ENCODE results near the gene DYDC2. TPM values are rescaled to one million over a fixed set of nuclear protein-coding genes. Genes with fewer than 3 reads are reported as not detected.

The DYDC2 gene
- total RNA-seq, 1 experiment from 2014 or later, result 1.9 TPM

DNA sequence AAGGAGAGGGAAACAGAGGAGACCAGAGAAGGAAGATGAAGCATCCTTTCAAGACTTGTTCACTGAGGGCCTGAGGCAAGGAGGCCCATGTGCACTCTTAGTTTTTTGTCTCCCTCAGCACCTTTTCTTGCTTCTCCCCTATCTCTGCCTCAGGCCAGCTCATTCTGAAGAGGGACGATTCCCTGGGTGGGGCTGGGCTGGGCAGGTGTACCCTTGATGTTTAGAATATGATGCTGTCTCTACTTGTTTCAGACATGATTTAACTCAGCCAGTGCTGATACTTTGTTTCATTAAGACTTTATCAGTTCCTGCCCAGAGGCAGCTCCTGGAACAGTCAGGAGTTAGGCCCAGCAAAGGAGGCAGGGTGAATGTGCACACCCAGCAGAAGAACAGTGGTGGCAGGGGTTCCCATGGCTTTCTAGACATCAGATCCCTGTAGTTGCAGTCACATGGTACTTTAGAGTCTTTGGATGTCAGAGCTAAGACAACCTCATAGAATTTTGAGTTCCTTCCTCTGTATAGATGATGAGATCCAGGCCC lies 55.2 kb downstream of the DYDC2 start (continued):
- no peak for TF ChIP-seq ZBTB43 (CRISPR knock-in tag; IDR thresholded peaks at IDR 0.05)
- TF ChIP-seq FOXP1 (CRISPR knock-in tag; IDR thresholded peaks at IDR 0.05; ENCODE audit: borderline replicate concordance), result no peak
- TF ChIP-seq ZNF423 (CRISPR knock-in tag; IDR thresholded peaks at IDR 0.05), result no peak
- no peak for TF ChIP-seq MYBL2 (CRISPR knock-in tag; IDR thresholded peaks at IDR 0.05)
- TF ChIP-seq, protein P1, sequence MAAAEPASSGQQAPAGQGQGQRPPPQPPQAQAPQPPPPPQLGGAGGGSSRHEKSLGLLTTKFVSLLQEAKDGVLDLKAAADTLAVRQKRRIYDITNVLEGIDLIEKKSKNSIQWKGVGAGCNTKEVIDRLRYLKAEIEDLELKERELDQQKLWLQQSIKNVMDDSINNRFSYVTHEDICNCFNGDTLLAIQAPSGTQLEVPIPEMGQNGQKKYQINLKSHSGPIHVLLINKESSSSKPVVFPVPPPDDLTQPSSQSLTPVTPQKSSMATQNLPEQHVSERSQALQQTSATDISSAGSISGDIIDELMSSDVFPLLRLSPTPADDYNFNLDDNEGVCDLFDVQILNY (CRISPR knock-in tag; IDR thresholded peaks at IDR 0.05), result no peak
- TF ChIP-seq, protein P2, sequence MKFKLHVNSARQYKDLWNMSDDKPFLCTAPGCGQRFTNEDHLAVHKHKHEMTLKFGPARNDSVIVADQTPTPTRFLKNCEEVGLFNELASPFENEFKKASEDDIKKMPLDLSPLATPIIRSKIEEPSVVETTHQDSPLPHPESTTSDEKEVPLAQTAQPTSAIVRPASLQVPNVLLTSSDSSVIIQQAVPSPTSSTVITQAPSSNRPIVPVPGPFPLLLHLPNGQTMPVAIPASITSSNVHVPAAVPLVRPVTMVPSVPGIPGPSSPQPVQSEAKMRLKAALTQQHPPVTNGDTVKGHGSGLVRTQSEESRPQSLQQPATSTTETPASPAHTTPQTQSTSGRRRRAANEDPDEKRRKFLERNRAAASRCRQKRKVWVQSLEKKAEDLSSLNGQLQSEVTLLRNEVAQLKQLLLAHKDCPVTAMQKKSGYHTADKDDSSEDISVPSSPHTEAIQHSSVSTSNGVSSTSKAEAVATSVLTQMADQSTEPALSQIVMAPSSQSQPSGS (CRISPR knock-in tag; IDR thresholded peaks at IDR 0.05; ENCODE audit: borderline replicate concordance, low read depth), result no peak
- TF ChIP-seq SP1 (CRISPR knock-in tag; conservative IDR thresholded peaks at IDR 0.05), result no peak
- TF ChIP-seq NFYB (CRISPR knock-in tag; conservative IDR thresholded peaks at IDR 0.05; ENCODE audit: low read depth), result no peak
- TF ChIP-seq, protein P3, sequence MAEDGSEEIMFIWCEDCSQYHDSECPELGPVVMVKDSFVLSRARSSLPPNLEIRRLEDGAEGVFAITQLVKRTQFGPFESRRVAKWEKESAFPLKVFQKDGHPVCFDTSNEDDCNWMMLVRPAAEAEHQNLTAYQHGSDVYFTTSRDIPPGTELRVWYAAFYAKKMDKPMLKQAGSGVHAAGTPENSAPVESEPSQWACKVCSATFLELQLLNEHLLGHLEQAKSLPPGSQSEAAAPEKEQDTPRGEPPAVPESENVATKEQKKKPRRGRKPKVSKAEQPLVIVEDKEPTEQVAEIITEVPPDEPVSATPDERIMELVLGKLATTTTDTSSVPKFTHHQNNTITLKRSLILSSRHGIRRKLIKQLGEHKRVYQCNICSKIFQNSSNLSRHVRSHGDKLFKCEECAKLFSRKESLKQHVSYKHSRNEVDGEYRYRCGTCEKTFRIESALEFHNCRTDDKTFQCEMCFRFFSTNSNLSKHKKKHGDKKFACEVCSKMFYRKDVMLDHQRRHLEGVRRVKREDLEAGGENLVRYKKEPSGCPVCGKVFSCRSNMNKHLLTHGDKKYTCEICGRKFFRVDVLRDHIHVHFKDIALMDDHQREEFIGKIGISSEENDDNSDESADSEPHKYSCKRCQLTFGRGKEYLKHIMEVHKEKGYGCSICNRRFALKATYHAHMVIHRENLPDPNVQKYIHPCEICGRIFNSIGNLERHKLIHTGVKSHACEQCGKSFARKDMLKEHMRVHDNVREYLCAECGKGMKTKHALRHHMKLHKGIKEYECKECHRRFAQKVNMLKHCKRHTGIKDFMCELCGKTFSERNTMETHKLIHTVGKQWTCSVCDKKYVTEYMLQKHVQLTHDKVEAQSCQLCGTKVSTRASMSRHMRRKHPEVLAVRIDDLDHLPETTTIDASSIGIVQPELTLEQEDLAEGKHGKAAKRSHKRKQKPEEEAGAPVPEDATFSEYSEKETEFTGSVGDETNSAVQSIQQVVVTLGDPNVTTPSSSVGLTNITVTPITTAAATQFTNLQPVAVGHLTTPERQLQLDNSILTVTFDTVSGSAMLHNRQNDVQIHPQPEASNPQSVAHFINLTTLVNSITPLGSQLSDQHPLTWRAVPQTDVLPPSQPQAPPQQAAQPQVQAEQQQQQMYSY (CRISPR knock-in tag; IDR thresholded peaks at IDR 0.05), result no peak
- no peak for TF ChIP-seq ZBTB21 (CRISPR knock-in tag; IDR thresholded peaks at IDR 0.05; ENCODE audit: borderline replicate concordance)
- TF ChIP-seq SOX15 (CRISPR knock-in tag; IDR thresholded peaks at IDR 0.05), result no peak
- no peak for TF ChIP-seq ELF4 (CRISPR knock-in tag; IDR thresholded peaks at IDR 0.05; ENCODE audit: low read depth)
- TF ChIP-seq HMGA2 (CRISPR knock-in tag; IDR thresholded peaks at IDR 0.05), result no peak
- no peak for TF ChIP-seq CBFB (CRISPR knock-in tag; IDR thresholded peaks at IDR 0.05; ENCODE audit: low read depth)
- TF ChIP-seq MLX (CRISPR knock-in tag; IDR thresholded peaks at IDR 0.05), result no peak

GRCh38 chr10:80412486-80412885 lies 55.9 kb downstream of the DYDC2 start:
- H3K27me3 Mint-ChIP-seq (ENCODE audit: low read depth), result peaks cover 41% of the 10 kb centered on the region
- H3K36me3 Mint-ChIP-seq, result no peaks in the 10 kb centered on the region
- DNase-seq (ENCODE audit: low spot score) (no peak), ATAC-seq (no peak)
- POLR2A ChIA-PET, result no interaction called here
- H3K27ac Mint-ChIP-seq, result no peak overlapping the region
- CTCF ChIA-PET, result interaction anchor here (1.5 to 3.3 kb wide), 2 partner anchors 93 to 184 kb away, joined by 4 to 12 read pairs; no protein-coding TSS in a partner anchor
- H3K9me3 Mint-ChIP-seq, result no peaks in the 10 kb centered on the region
- H3K4me3 Mint-ChIP-seq, result no peak overlapping the region
- peaks cover 66% of the 10 kb centered on the region for H3K4me1 Mint-ChIP-seq
- TF ChIP-seq, protein P4, sequence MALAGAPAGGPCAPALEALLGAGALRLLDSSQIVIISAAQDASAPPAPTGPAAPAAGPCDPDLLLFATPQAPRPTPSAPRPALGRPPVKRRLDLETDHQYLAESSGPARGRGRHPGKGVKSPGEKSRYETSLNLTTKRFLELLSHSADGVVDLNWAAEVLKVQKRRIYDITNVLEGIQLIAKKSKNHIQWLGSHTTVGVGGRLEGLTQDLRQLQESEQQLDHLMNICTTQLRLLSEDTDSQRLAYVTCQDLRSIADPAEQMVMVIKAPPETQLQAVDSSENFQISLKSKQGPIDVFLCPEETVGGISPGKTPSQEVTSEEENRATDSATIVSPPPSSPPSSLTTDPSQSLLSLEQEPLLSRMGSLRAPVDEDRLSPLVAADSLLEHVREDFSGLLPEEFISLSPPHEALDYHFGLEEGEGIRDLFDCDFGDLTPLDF (CRISPR knock-in tag; IDR thresholded peaks at IDR 0.05), result no peak
- TF ChIP-seq, protein P5, sequence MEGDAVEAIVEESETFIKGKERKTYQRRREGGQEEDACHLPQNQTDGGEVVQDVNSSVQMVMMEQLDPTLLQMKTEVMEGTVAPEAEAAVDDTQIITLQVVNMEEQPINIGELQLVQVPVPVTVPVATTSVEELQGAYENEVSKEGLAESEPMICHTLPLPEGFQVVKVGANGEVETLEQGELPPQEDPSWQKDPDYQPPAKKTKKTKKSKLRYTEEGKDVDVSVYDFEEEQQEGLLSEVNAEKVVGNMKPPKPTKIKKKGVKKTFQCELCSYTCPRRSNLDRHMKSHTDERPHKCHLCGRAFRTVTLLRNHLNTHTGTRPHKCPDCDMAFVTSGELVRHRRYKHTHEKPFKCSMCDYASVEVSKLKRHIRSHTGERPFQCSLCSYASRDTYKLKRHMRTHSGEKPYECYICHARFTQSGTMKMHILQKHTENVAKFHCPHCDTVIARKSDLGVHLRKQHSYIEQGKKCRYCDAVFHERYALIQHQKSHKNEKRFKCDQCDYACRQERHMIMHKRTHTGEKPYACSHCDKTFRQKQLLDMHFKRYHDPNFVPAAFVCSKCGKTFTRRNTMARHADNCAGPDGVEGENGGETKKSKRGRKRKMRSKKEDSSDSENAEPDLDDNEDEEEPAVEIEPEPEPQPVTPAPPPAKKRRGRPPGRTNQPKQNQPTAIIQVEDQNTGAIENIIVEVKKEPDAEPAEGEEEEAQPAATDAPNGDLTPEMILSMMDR (IDR thresholded peaks at IDR 0.05), result no peak
- no peak for TF ChIP-seq ZBTB21 (CRISPR knock-in tag; IDR thresholded peaks at IDR 0.05; ENCODE audit: borderline replicate concordance)
- TF ChIP-seq ZNF396 (CRISPR knock-in tag; IDR thresholded peaks at IDR 0.05; ENCODE audit: borderline replicate concordance), result no peak
- TF ChIP-seq GABPB1 (CRISPR knock-in tag; IDR thresholded peaks at IDR 0.05), result no peak
- no peak for TF ChIP-seq SMAD4 (CRISPR knock-in tag; IDR thresholded peaks at IDR 0.05)
- TF ChIP-seq, protein P6, sequence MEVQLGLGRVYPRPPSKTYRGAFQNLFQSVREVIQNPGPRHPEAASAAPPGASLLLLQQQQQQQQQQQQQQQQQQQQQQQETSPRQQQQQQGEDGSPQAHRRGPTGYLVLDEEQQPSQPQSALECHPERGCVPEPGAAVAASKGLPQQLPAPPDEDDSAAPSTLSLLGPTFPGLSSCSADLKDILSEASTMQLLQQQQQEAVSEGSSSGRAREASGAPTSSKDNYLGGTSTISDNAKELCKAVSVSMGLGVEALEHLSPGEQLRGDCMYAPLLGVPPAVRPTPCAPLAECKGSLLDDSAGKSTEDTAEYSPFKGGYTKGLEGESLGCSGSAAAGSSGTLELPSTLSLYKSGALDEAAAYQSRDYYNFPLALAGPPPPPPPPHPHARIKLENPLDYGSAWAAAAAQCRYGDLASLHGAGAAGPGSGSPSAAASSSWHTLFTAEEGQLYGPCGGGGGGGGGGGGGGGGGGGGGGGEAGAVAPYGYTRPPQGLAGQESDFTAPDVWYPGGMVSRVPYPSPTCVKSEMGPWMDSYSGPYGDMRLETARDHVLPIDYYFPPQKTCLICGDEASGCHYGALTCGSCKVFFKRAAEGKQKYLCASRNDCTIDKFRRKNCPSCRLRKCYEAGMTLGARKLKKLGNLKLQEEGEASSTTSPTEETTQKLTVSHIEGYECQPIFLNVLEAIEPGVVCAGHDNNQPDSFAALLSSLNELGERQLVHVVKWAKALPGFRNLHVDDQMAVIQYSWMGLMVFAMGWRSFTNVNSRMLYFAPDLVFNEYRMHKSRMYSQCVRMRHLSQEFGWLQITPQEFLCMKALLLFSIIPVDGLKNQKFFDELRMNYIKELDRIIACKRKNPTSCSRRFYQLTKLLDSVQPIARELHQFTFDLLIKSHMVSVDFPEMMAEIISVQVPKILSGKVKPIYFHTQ (CRISPR knock-in tag; IDR thresholded peaks at IDR 0.05), result no peak
